C4-2B (cell line): ENCODE measurements around the gene ZBTB7B.

Experiments
- H3K27ac ChIP-seq: fragments of 450-650 bp; 2 replicates; pipeline ENCODE4 v1.5.1; 2017
- CTCF ChIP-seq: fragments of 450-650 bp; conservative IDR thresholded peaks from 2 replicates; pipeline ENCODE4 v1.5.1; 2017; ENCODE audit warnings: mild to moderate bottlenecking
- ZFX ChIP-seq: fragments of 450-650 bp; IDR thresholded peaks from 2 replicates; pipeline ENCODE4 v1.6.1; 2017

Gene ZBTB7B

GRCh38 chr1:155044812-155045657 is 42.4 kb downstream of the ZBTB7B start:
- peak overlapping the region; percentile 66 for H3K27ac ChIP-seq
- no peak for TF ChIP-seq ZFX
- TF ChIP-seq CTCF: peak; percentile 88

GRCh38 chr1:155048449-155049334 is 46.1 kb downstream of the ZBTB7B start:
- peak overlapping the region; percentile 94 for H3K27ac ChIP-seq
- no peak for TF ChIP-seq CTCF
- TF ChIP-seq ZFX: no peak

- peak overlapping the region; percentile 94 for H3K27ac ChIP-seq
- TF ChIP-seq ZFX (peak; percentile 36; the same call in 1 of the 2 replicates), CTCF (no peak)
These were observed 47.3 kb downstream of the ZBTB7B start for GRCh38 chr1:155049651-155050559.

GRCh38 chr1:155050560-155051341 is 48.1 kb downstream of the ZBTB7B start, which contains the start of gene ADAM15:
ADAM15 (plus strand) TSS chr1:155051316; CDS start chr1:155051387, 71 bp downstream.
- H3K27ac ChIP-seq: peak within 1 kb of the TSS; percentile 94

GRCh38 chr1:155051342-155051776 is 48.8 kb downstream of the ZBTB7B start:
- peak overlapping the region; percentile 94 for H3K27ac ChIP-seq

More at GRCh38 chr1:155050560-155051341, 48.1 kb downstream of the ZBTB7B start, which contains the start of gene ADAM15:
- TF ChIP-seq ZFX: no peak
- peak; percentile 98 for TF ChIP-seq CTCF

More at GRCh38 chr1:155051342-155051776, 48.8 kb downstream of the ZBTB7B start:
- peak; percentile 85; the same call in 1 of the 2 replicates for TF ChIP-seq ZFX
- TF ChIP-seq CTCF: no peak
